Frontal cortex (tissue), 4 donors: Measurements from ENCODE around the gene DCTN1. TPM values are rescaled to one million over a fixed set of nuclear protein-coding genes. Genes with fewer than 3 reads are reported as not detected.

ENCODE experiments used
- DNase-seq, 2 donors: peaks; one replicate each; pipeline ENCODE4 v3.0.0; 2012; ENCODE audit warnings: low spot score in 2 of 2
- FAIRE-seq: peaks from 2 replicates; lab custom pipeline; 2012; peaks lifted over from hg19 to GRCh38; lab: Jason Lieb, UNC
- small RNA-seq: library from RNA; depleted of rRNA; stranded (forward); fragments of <200 nt; gene quantifications from one replicate; pipeline ENCODE3, GENCODE V24; 2014
- total RNA-seq: library from RNA; depleted of rRNA; stranded (reverse); fragments of >200 nt; gene quantifications from one replicate; pipeline ENCODE4 v1.2.3, GENCODE V29; 2014
- donor health status: control.
- donor health status: control.
- donor health status: control.

The DCTN1 gene
- total RNA-seq, 1 donor from 2014 or later = 111 TPM

GRCh38 chr2:74333175-74333574 is 46.9 kb downstream of the DCTN1 start:
- DNase-seq (no peak), FAIRE-seq (no peak)

GRCh38 chr2:74332550-74333174 is 47.4 kb downstream of the DCTN1 start:
- DNase-seq (no peak), FAIRE-seq (no peak)

GRCh38 chr2:74328573-74328972 is 51.5 kb downstream of the DCTN1 start:
- FAIRE-seq = no peak
- DNase-seq = no peak

GRCh38 chr2:74328074-74328473 is 52.0 kb downstream of the DCTN1 start:
- DNase-seq = no peak
- FAIRE-seq = no peak

- no peak for FAIRE-seq
- no peak for DNase-seq
These were observed 52.5 kb downstream of the DCTN1 start for GRCh38 chr2:74327627-74328026.

- DNase-seq (no peak), FAIRE-seq (no peak)
These were observed 52.9 kb downstream of the DCTN1 start for GRCh38 chr2:74327199-74327598.

- FAIRE-seq = no peak
- no peak for DNase-seq
These were observed 54.3 kb downstream of the DCTN1 start for GRCh38 chr2:74325815-74326214.

GRCh38 chr2:74321737-74322136 is 58.4 kb downstream of the DCTN1 start:
- FAIRE-seq (no peak), DNase-seq (no peak)

- DNase-seq (no peak), FAIRE-seq (no peak)
These were observed 62.4 kb downstream of the DCTN1 start for GRCh38 chr2:74317701-74318100.

- DNase-seq (no peak), FAIRE-seq (no peak)
These were observed 63.4 kb downstream of the DCTN1 start for GRCh38 chr2:74316627-74317295.

GRCh38 chr2:74314107-74314506 is 66.0 kb downstream of the DCTN1 start:
- DNase-seq (no peak), FAIRE-seq (no peak)

GRCh38 chr2:74313497-74313896 is 66.6 kb downstream of the DCTN1 start:
- DNase-seq (no peak), FAIRE-seq (no peak)

GRCh38 chr2:74312913-74313312 is 67.2 kb downstream of the DCTN1 start:
- no peak for FAIRE-seq

More at GRCh38 chr2:74312913-74313312, 67.2 kb downstream of the DCTN1 start:
- no peak for DNase-seq

Small RNA genes lying within 50 kb of the gene (small RNA-seq; reads per million reads assigned to genes)
- gene RNU6-542P = not detected
- not detected for gene TAF13P2

Other genes starting within 250 kb of the DCTN1 start
- gene BOLA3, start 232.4 kb downstream of the DCTN1 start, total RNA-seq = 29.8 TPM
- gene MOB1A, start 201.4 kb downstream of the DCTN1 start, total RNA-seq = 51.8 TPM
- 28.1 TPM for gene MTHFD2, start 181.7 kb downstream of the DCTN1 start, total RNA-seq
- 1.2 TPM for gene SLC4A5, start 36.9 kb downstream of the DCTN1 start, total RNA-seq
- gene C2orf81, start 41.3 kb upstream of the DCTN1 start, total RNA-seq = 0.41 TPM
- gene WDR54, start 41.4 kb upstream of the DCTN1 start, total RNA-seq = 38.7 TPM
- 2.9 TPM for gene RTKN, start 61.6 kb upstream of the DCTN1 start, total RNA-seq
- gene INO80B, start 74.8 kb upstream of the DCTN1 start, total RNA-seq = 9.8 TPM
- gene WBP1, start 78.1 kb upstream of the DCTN1 start, total RNA-seq = 24.9 TPM
- 26.9 TPM for gene MOGS, start 85.1 kb upstream of the DCTN1 start, total RNA-seq
- 14.3 TPM for gene MRPL53, start 92.4 kb upstream of the DCTN1 start, total RNA-seq
- 33.0 TPM for gene CCDC142, start 102.7 kb upstream of the DCTN1 start, total RNA-seq
- gene TTC31, start 102.8 kb upstream of the DCTN1 start, total RNA-seq = 7.7 TPM
- gene LBX2, start 119.3 kb upstream of the DCTN1 start, total RNA-seq = not detected
- 8.2 TPM for gene PCGF1, start 127.4 kb upstream of the DCTN1 start, total RNA-seq
- gene TLX2, start 134.1 kb upstream of the DCTN1 start, total RNA-seq = not detected
- gene DQX1, start 145.9 kb upstream of the DCTN1 start, total RNA-seq = not detected
- 42.0 TPM for gene AUP1, start 149.4 kb upstream of the DCTN1 start, total RNA-seq
- 54.2 TPM for gene HTRA2, start 149.6 kb upstream of the DCTN1 start, total RNA-seq
- gene LOXL3, start 173.6 kb upstream of the DCTN1 start, total RNA-seq = 14.3 TPM
- 3.7 TPM for gene DOK1, start 174.4 kb upstream of the DCTN1 start, total RNA-seq